Measurements from ENCODE around the gene APLF. TPM values are rescaled to one million over a fixed set of nuclear protein-coding genes. Genes with fewer than 3 reads are reported as not detected.

APLF gene
- total RNA-seq, 4 donors from 2014 or later, result 2.9 to 28.5 (median 8.1) TPM

DNA sequence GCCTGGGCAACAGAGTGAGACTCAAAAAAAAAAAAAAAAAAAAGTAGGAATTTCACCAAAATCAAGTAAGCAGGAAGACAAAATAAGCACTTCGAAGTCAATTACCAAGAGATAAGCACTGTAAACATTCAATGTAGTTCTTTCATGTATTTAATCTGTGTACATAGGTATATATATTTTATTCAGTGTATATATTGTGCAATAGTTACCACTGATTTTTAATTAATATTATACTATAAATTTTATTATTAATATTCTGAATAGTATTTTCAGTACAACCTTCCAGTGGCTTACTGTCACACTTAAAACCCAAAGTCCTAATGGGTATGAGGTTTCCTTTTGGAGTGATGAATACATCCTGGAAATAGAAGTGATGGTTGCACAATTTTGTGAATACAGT, 9.1 kb downstream of the APLF start:
- H3K4me3 ChIP-seq, result no peak overlapping the region
- WGBS, 2 donors (ENCODE audit: low coverage in 1 of 2), result 39 to 60% methylated on average over 1 of the region's 1 CpG
- H3K9me3 ChIP-seq, result no peaks in the 10 kb centered on the region
- H3K27ac ChIP-seq, result no peak overlapping the region
- intact Hi-C loops (cut with DNase I; ENCODE audit: low total_unique reads) (no loop called here), in situ Hi-C loops (cut with MboI; ENCODE audit: low pct_ligation_motif_present in 1 of 4, low pct_unique_long_range_greater_than_20kb in 1 of 4, low sequenced_read_pairs in 3 of 4) (loop anchor here (25.0 kb wide), 2 partner anchors 261 to 436 kb away; partner anchors contain the start of gene ARHGAP25 (in 2 of the 4))
- H3K36me3 ChIP-seq, result no peaks in the 10 kb centered on the region
- TF ChIP-seq EP300 (IDR thresholded peaks at IDR 0.05; ENCODE audit: low read depth) (no peak), POLR2A (IDR thresholded peaks at IDR 0.05) (no peak), POLR2AphosphoS5 (IDR thresholded peaks at IDR 0.05) (no peak)
- TF ChIP-seq, protein P1, sequence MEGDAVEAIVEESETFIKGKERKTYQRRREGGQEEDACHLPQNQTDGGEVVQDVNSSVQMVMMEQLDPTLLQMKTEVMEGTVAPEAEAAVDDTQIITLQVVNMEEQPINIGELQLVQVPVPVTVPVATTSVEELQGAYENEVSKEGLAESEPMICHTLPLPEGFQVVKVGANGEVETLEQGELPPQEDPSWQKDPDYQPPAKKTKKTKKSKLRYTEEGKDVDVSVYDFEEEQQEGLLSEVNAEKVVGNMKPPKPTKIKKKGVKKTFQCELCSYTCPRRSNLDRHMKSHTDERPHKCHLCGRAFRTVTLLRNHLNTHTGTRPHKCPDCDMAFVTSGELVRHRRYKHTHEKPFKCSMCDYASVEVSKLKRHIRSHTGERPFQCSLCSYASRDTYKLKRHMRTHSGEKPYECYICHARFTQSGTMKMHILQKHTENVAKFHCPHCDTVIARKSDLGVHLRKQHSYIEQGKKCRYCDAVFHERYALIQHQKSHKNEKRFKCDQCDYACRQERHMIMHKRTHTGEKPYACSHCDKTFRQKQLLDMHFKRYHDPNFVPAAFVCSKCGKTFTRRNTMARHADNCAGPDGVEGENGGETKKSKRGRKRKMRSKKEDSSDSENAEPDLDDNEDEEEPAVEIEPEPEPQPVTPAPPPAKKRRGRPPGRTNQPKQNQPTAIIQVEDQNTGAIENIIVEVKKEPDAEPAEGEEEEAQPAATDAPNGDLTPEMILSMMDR (IDR thresholded peaks at IDR 0.05), result no peak
- H3K27me3 ChIP-seq, result no peaks in the 10 kb centered on the region
- peaks cover 0 to 9% (median 0%) of the 10 kb centered on the region in 4 donors for H3K4me1 ChIP-seq
- no peak for DNase-seq

DNA sequence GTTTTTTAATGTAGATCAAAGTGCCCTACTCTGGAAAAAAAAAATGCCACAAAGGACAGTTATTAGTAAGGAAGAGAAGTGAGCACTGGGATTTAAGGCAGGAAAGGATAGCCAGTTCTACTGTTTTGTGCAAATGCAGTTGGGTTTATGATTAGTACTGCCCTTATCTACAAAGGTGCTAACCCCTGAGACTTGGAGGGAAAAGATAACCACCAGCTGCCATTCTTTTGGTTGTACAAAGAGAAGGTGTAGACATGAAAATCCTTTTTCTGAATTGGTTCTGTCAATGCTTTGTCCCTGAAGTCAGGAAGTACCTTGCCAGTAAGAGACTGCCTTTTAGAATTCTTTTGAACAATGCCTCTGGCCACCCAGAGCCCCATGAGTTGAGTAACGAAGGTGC, 11.3 kb downstream of the APLF start:
- in situ Hi-C loops (cut with MboI; ENCODE audit: low pct_ligation_motif_present in 1 of 4, low pct_unique_long_range_greater_than_20kb in 1 of 4, low sequenced_read_pairs in 3 of 4) (loop anchor here (25.0 kb wide), 2 partner anchors 259 to 434 kb away; partner anchors contain the start of gene ARHGAP25 (in 2 of the 4)), intact Hi-C loops (cut with DNase I; ENCODE audit: low total_unique reads) (no loop called here)
- no peak for DNase-seq
- WGBS, 2 donors (ENCODE audit: low coverage in 1 of 2), result 86 to 94% methylated on average over 1 of the region's 1 CpG
- H3K27me3 ChIP-seq, result no peaks in the 10 kb centered on the region
- H3K36me3 ChIP-seq, result no peaks in the 10 kb centered on the region
- H3K27ac ChIP-seq, result no peak overlapping the region
- H3K4me1 ChIP-seq, result peaks cover 0 to 9% (median 0%) of the 10 kb centered on the region in 4 donors
- no peak overlapping the region for H3K4me3 ChIP-seq
- TF ChIP-seq POLR2AphosphoS5 (IDR thresholded peaks at IDR 0.05) (no peak), POLR2A (IDR thresholded peaks at IDR 0.05) (no peak), EP300 (IDR thresholded peaks at IDR 0.05; ENCODE audit: low read depth) (no peak)
- TF ChIP-seq, protein P1 (IDR thresholded peaks at IDR 0.05), result no peak
- H3K9me3 ChIP-seq, result no peaks in the 10 kb centered on the region

DNA sequence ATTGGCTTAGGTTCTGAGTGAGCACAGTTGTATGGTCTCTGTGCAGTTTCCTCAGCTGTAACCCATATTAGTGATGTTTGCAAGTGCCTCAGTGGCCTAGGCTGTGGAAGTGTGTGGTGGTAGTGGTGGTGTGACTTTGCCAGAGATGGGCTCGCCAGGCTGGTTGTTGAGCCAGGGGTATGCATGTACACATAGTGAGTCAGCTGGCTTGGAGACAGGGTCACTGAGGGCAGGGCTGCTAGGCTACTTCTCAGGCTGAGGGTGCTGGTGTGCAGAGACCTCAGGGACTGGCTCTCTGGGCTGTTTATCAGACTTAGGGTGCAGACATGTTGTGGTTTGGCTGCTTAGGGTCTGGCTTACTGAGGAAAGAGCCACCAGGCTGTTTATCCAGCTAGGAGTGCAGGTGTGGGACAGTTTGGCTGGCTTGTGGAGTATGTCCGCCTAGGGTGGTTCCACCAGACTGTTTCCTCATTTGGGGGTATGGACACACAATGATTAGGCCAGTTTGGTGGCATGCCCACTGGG, 15.0 kb downstream of the APLF start:
- no peak overlapping the region for H3K27ac ChIP-seq
- no peak for DNase-seq
- intact Hi-C loops (cut with DNase I; ENCODE audit: low total_unique reads) (no loop called here), in situ Hi-C loops (cut with MboI; ENCODE audit: low pct_ligation_motif_present in 1 of 4, low pct_unique_long_range_greater_than_20kb in 1 of 4, low sequenced_read_pairs in 3 of 4) (loop anchor here (10.0 to 25.0 kb wide), 3 partner anchors 255 to 442 kb away; partner anchors contain the start of gene ARHGAP25 (in 2 of the 4))
- H3K9me3 ChIP-seq, result no peaks in the 10 kb centered on the region
- TF ChIP-seq POLR2AphosphoS5 (IDR thresholded peaks at IDR 0.05) (no peak), POLR2A (IDR thresholded peaks at IDR 0.05) (no peak), EP300 (IDR thresholded peaks at IDR 0.05; ENCODE audit: low read depth) (no peak)
- TF ChIP-seq, protein P1 (IDR thresholded peaks at IDR 0.05), result no peak
- 100% methylated on average over 1 of the region's 2 CpGs for WGBS, 2 donors (ENCODE audit: low coverage in 1 of 2)
- H3K27me3 ChIP-seq, result no peaks in the 10 kb centered on the region
- no peaks in the 10 kb centered on the region for H3K36me3 ChIP-seq
- no peak overlapping the region for H3K4me3 ChIP-seq
- H3K4me1 ChIP-seq, result no peaks in the 10 kb centered on the region

DNA sequence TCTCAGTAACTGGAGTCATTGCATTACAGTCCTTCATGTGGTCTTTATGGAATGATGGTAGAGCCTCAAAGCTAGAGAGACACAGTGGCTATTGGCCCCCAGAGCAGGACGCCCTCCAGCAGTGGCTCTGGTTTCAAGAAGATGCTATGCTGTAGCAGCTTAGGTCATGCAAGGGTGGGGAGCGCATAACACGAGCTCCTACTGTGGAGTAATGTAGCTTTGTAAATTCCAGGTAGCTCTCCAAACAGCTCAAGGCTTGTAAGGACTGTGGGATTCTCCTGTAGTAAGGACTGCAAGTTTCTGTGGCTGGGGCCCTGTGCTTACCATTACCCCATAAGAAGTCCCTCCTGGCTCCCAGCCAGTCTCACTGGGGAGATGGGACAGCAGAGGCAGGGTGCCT, 15.6 kb downstream of the APLF start:
- Histone ChIP-seq H3K9me3 (no peaks in the 10 kb centered on the region), H3K27me3 (no peaks in the 10 kb centered on the region), H3K4me1 (no peaks in the 10 kb centered on the region), H3K27ac (no peak overlapping the region), H3K4me3 (no peak overlapping the region), H3K36me3 (no peaks in the 10 kb centered on the region)
- WGBS, 2 donors (ENCODE audit: low coverage in 1 of 2), result 93% methylated on average over 3 of the region's 3 CpGs; no CpG with 5 or more reads in 1 of the 2 donors
- DNase-seq, result no peak
- TF ChIP-seq EP300 (IDR thresholded peaks at IDR 0.05; ENCODE audit: low read depth) (no peak), POLR2A (IDR thresholded peaks at IDR 0.05) (no peak), POLR2AphosphoS5 (IDR thresholded peaks at IDR 0.05) (no peak)
- TF ChIP-seq, protein P1 (IDR thresholded peaks at IDR 0.05), result no peak
- in situ Hi-C loops (cut with MboI; ENCODE audit: low pct_ligation_motif_present in 1 of 4, low pct_unique_long_range_greater_than_20kb in 1 of 4, low sequenced_read_pairs in 3 of 4), result loop anchor here (10.0 to 25.0 kb wide), 3 partner anchors 254 to 442 kb away; partner anchors contain the start of gene ARHGAP25 (in 2 of the 4)
- intact Hi-C loops (cut with DNase I; ENCODE audit: low total_unique reads), result no loop called here
